NCI-H2081 (cell line): ENCODE results near the gene DNAJC1.
"Not testable (repeated sequence)": the region's sequence is repeated elsewhere in the genome, so short reads cannot be mapped to it uniquely, and the experiment has no call there.

Source experiments
- DNase-seq, 2 experiments: peaks; one replicate each; lab custom pipeline; 2025; lab: John Stamatoyannopoulos, UW

DNAJC1 gene

GRCh38 chr10:22003177-22003963 is at the start of gene DNAJC1:
TSS of gene DNAJC1 (minus strand) at chr10:22003730. CDS start at chr10:22003434, 296 bp downstream.
- DNase-seq, result peak; percentile 94 to 95

- DNase-seq, result no peak
Measured at GRCh38 chr10:22053048-22053447, 49.5 kb upstream of the DNAJC1 start.

DNA sequence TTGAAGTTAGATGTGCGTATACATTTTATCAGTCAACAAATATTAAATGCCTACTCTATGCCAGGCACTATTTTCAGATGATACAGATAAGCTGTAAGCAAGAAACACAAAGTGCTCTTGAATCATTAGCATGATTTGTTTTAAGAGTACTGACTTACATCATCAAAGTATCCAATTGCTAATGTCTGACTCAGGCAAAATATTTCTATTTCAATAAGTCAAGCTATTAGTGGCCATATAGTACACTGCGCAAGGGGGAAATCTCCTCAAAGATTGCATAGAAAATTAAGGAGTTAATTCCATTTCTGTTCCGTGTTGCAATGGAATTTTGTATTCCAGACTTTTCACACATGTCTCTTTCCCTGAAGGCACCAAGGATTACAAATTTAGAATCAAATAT is 46.1 kb upstream of the DNAJC1 start:
- no peak for DNase-seq

GRCh38 chr10:22047812-22048211 is 44.3 kb upstream of the DNAJC1 start:
- DNase-seq, result no peak

- DNase-seq, result no peak
Measured at GRCh38 chr10:22043327-22043633, 39.8 kb upstream of the DNAJC1 start.

GRCh38 chr10:22042557-22043326 is 39.2 kb upstream of the DNAJC1 start:
- DNase-seq, result no peak

DNA sequence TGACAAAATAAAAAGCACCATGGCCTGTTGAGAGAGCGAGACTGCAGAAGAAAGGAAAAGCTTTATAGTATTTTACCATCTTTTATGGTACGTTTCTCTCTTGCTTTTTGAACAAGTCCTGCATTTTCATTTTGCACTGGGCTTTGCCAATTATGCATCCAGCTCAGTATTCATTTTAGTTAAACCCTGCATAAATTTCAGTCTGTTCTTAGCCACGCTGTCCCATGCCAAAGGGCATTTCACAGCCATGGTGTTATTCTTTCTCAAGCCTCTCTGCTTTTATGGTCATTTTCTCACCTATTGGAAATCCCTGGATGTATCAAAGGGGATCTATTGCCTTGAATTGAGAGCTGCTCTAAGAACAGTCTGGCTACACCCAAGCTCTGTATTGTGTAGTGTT is 30.8 kb upstream of the DNAJC1 start:
- DNase-seq, result no peak

DNA sequence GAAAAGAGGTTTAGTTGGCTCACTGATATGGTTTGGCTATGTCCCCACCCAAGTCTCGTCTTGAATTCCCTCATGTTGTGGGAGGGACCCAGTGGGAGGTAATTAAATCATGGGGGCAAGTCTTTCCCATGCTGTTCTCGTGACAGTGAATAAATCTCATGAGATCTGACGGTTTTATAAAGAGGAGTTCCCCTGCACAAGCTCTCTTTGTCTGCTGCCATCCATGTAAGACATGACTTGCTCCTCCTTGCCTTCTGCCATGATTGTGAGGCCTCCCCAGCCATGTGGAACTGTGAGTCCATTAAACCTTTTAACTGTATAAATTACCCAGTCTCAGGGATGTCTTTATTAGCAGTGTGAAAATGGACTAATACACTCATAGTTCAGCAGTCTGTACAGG is 28.7 kb upstream of the DNAJC1 start:
- DNase-seq, result not testable (repeated sequence)

- no peak for DNase-seq
Measured at GRCh38 chr10:22030421-22030820, 26.9 kb upstream of the DNAJC1 start.

DNA sequence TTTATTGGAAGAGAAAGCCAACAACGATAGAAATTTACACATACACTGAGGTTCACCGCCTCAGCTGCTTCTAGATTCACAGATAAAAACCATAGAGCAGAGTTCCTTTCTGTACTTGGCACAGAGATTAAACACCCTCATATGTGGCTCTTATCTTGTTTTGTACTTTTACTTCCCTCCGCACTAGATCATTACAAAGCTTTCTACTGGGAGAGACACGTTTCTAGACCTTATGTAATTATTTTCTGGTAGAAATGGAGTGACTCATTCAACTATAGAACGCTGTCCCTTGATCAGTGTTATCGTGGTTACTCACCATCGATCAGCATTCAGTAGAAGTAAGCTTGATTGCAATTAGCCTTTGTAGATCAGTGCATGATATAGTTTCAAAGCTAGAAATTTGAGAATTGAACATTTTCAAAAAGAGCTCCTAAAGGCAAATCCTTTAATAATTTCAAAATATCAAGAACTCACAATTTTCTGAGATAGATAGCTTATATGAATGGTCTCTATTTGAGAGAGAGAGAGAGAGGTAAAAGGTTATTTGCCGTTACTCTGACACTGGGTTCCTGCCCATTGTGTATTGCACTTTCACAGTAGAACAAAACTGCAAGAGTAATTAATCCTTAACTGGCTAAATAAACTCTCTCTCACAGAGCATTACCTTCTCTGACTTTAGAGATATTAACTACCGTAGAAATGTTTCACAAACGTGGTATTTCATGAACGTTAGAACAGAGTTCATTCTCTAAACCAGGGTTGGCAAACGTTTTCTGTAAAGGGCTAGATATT is 26.1 kb upstream of the DNAJC1 start:
- no peak for DNase-seq

DNA sequence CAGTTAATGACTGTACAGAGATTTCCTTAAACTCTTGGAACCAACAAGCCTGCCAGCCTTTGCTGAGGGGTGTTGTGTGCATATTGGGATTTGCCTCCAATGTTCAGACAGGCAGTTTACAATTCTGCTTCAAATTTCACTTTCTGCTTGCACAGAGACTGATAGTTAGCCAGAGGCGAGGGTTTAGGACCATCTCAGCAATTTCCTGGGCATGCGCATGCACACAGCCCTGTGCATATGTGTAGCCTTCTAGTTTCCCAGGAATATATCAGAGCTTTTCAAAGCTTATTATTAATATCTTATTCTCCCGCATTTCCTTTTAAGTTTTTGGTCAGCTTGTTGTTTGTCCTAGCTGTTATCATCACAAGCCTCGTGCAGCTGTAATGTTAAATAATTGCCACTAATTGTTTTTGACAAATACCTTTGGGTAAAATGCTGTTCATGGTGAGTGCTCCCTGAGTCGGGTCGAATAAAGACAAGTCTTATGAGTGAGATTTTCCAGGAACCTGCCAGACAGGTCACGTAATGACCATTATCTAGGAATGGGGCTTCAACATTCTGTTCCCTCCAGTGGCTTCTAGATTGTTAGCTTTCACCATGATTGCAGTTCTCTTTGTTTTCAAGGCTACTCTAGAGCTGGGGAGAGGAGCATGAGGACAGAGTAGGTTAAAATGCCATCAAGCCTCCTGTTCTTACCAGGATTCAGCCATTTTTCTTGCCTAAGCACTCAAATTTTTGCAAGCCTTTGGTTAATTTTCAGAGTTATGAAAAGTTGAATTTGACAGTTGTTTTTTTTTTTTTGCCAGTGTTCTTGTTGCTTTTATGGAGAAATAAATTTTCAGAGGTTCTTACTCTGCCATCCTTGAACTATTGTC is 24.1 kb upstream of the DNAJC1 start:
- no peak for DNase-seq

GRCh38 chr10:22026287-22026686 is 22.8 kb upstream of the DNAJC1 start:
- DNase-seq, result no peak

DNA sequence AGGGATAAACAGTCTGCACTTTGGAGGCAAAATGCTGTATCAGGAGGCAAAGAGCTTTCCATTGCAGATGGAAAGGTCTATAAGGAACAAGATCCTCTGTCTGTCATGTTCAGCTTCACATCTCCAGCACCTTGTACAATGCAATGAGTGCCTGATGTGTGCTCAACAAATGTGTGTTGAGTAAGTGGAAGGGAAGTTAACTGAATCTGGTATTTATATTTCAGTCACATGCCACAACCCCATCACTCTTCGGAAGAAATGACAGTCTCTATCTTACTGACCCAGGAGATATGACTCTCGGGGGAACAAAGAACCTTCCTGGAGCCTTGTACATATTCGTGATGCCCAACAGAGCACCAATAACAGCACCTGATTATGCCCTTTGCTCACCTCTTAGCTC is 20.0 kb upstream of the DNAJC1 start:
- no peak for DNase-seq

- DNase-seq, result no peak
Measured at GRCh38 chr10:22022257-22023032, 18.9 kb upstream of the DNAJC1 start.

DNA sequence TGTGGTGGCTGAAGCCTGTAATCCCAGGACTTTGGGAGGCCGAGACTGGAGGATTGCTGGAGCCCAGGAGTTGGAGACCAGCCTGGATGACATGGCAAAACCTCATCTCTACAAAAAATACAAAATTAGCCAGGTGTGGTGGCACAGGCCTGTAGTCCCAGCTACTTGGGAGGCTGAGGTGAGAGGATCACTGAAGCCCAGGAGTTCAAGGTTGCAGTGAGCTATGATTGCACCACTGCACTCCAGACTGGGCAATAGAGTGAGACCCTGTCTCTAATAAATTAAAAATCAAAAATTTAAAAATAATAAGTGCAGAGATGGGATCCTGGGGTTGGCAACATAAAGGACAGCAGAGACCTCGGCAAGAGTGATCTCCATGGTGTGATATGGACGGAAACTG is 17.6 kb upstream of the DNAJC1 start:
- not testable (repeated sequence) for DNase-seq

DNA sequence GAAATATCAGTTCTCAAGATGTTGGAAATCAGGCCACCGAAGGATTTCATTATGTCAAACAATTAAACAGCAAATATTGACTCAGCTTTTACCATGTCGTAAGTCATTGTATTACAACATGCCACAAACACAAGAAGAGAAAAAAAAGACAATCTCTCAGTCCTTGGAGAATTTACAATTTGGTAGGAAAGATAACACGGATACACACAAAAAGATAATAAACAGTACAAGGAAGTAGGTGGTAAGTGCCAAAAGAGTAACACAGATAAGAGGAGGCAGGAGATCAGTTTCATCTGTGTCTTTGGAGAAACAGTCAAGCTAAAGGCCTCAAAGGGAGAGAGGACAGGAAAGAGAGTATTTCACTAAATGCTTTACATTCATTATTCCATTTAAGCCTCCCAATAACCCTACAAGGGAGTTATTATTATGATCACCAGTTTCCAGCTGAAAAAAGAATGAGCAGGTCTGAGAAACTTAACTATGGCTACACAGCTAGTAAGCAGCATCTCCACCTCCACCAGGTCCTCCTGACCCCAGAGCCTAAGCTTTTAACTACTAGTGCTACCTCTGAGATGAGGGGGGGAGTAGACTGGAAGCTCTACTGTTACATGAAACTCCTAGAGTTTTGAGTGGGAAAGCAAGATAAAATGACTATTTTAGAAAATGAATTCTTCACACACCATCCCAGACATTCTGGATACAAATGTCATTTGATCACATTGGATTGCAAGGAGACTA is 13.9 kb upstream of the DNAJC1 start:
- no peak for DNase-seq

GRCh38 chr10:22016046-22016705 is 12.6 kb upstream of the DNAJC1 start:
- no peak for DNase-seq

- DNase-seq, result peak; percentile 2 to 3
Measured at GRCh38 chr10:22010973-22011408, 7.5 kb upstream of the DNAJC1 start.

DNA sequence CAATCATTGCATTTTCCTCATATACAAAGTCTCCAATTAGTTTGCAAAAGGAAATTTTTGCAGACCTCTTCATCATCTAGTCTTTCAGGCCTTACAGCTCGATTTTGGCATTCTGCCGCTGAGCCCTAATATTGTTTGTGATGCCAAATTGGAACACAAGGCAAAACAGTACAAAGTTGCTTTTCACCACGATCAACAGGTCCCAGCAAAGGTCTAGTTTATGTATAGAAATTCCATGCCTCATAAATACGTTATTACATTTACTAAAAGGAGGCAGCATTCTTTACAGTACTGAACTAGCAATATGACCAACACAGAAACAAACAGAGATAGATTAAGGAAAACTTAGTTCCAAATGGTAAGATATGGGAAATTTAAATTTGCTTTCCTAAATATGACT is 7.0 kb upstream of the DNAJC1 start:
- no peak for DNase-seq
